ENCODE results near the gene GHRHR.

The GHRHR gene

GRCh38 chr7:31004393-31004792 is 40.6 kb downstream of the GHRHR start:
- DNase-seq (ENCODE audit: low read depth) = no peak

- DNase-seq (ENCODE audit: low read depth) = no peak
Observed at GRCh38 chr7:31006857-31007256, 43.1 kb downstream of the GHRHR start.

- no peak for DNase-seq (ENCODE audit: low read depth)
Observed at GRCh38 chr7:31007634-31008033, 43.9 kb downstream of the GHRHR start.

- no peak for DNase-seq (ENCODE audit: low read depth)
Observed at GRCh38 chr7:31014826-31015225, 51.1 kb downstream of the GHRHR start.

GRCh38 chr7:31017032-31017675 is 53.4 kb downstream of the GHRHR start:
- DNase-seq (ENCODE audit: low read depth) = no peak

- DNase-seq (ENCODE audit: low read depth) = no peak
Observed at GRCh38 chr7:31017721-31018120, 54.0 kb downstream of the GHRHR start.

GRCh38 chr7:31019509-31019908 is 55.8 kb downstream of the GHRHR start:
- DNase-seq (ENCODE audit: low read depth) = no peak

GRCh38 chr7:31020161-31020560 is 56.4 kb downstream of the GHRHR start:
- no peak for DNase-seq (ENCODE audit: low read depth)

- no peak for DNase-seq (ENCODE audit: low read depth)
Observed at GRCh38 chr7:31020652-31021051, 56.9 kb downstream of the GHRHR start.

GRCh38 chr7:31022117-31022516 is 58.4 kb downstream of the GHRHR start:
- no peak for DNase-seq (ENCODE audit: low read depth)

GRCh38 chr7:31022726-31023125 is 59.0 kb downstream of the GHRHR start:
- no peak for DNase-seq (ENCODE audit: low read depth)

- DNase-seq (ENCODE audit: low read depth) = no peak
Observed at GRCh38 chr7:31023877-31024276, 60.1 kb downstream of the GHRHR start.

GRCh38 chr7:31027161-31027965 is 63.6 kb downstream of the GHRHR start:
- no peak for DNase-seq (ENCODE audit: low read depth)

- DNase-seq (ENCODE audit: low read depth) = no peak
Observed at GRCh38 chr7:31028006-31028405, 64.3 kb downstream of the GHRHR start.

- no peak for DNase-seq (ENCODE audit: low read depth)
Observed at GRCh38 chr7:31028417-31028992, 64.8 kb downstream of the GHRHR start.

Measured in activated T-helper 9 cell treated with anti-CD3 and anti-CD28 coated beads, Interleukin-2, amount 50 U/mL, for 16 hours (primary cell).